Spleen (tissue), 7 donors: Measurements from ENCODE around the gene BCL3.

ENCODE experiments used
- CTCF ChIP-seq, 11 experiments: fragments of 200-600 bp in 7 of 11; fragments of 450-650 bp in 4 of 11; sonication (generic) in 4 of 11; IDR thresholded peaks in 8 of 11; conservative IDR thresholded peaks in 3 of 11; 1 replicate in 7 of 11; 2 replicates in 4 of 11; pipeline versions ENCODE4 v1.4.0 to v1.8.0; 2016 to 2021; ENCODE audit warnings: antibody characterized with exemption in 11 of 11, inconsistent platforms in 4 of 11, mild to moderate bottlenecking in 1 of 11
- POLR2A ChIP-seq, 3 donors: fragments of 450-650 bp; IDR thresholded peaks; one replicate each; pipeline ENCODE4 v1.5.1; 2017; ENCODE audit warnings: antibody characterized with exemption in 3 of 3, mild to moderate bottlenecking in 1 of 3
- POLR2AphosphoS5 ChIP-seq, 3 donors: sonication (generic); formaldehyde crosslinking; IDR thresholded peaks; one replicate each; pipeline ENCODE4 v1.5.1; 2017; ENCODE audit warnings: antibody characterized with exemption in 3 of 3
- donor health status: DM: no; HTN: no; CAD: no; lungs with moderate emphysema.
- donor health status: DM: no; HTN: no; CAD: no.
- donor health status: DM: no; HTN: no; CAD: no.

GRCh38 chr19:44777715-44778347, 29.3 kb downstream of the BCL3 start, which contains the start of gene CBLC:
- TF ChIP-seq CTCF (IDR thresholded peaks at IDR 0.05 in 8 of 11, conservative IDR thresholded peaks at IDR 0.05 in 3 of 11) (no peak), POLR2A (IDR thresholded peaks at IDR 0.05) (no peak), POLR2AphosphoS5 (IDR thresholded peaks at IDR 0.05) (no peak)
